Vagina (tissue), 2 donors: ENCODE results near the gene TMEM170A. TPM values are rescaled to one million over a fixed set of nuclear protein-coding genes. Genes with fewer than 3 reads are reported as not detected.

Experiments used
- DNase-seq, 2 donors: peaks; one replicate each; pipeline ENCODE4 v3.0.0-alpha.2; 2017; ENCODE audit errors: extremely low spot score in 2 of 2
- H3K27ac ChIP-seq: fragments of 200-600 bp; sonication (generic); one replicate; pipeline ENCODE4 v1.5.1; 2019
- H3K27me3 ChIP-seq: fragments of 200-600 bp; sonication (generic); one replicate; pipeline ENCODE4 v1.5.1; 2019
- H3K36me3 ChIP-seq, 2 donors: fragments of 200-600 bp; sonication (generic); one replicate each; pipeline ENCODE4 v1.5.1; 2017 to 2019
- H3K4me1 ChIP-seq: fragments of 200-600 bp; sonication (generic); one replicate; pipeline ENCODE4 v1.5.1; 2019
- H3K4me3 ChIP-seq, 2 donors: fragments of 200-600 bp; sonication (generic); 1 replicate in 1 of 2; 2 replicates in 1 of 2; pipeline ENCODE4 v1.5.1; 2016 to 2019
- H3K9me3 ChIP-seq: fragments of 200-600 bp; sonication (generic); one replicate; pipeline ENCODE4 v1.5.1; 2019
- POLR2A ChIP-seq, 2 donors: fragments of 450-650 bp; IDR thresholded peaks; one replicate each; pipeline ENCODE4 v1.6.1; 2017; ENCODE audit warnings: antibody characterized with exemption in 2 of 2, mild to moderate bottlenecking in 2 of 2, moderate library complexity in 2 of 2
- POLR2AphosphoS5 ChIP-seq, 2 donors: sonication (generic); formaldehyde crosslinking; IDR thresholded peaks; one replicate each; pipeline ENCODE4 v1.9.0; 2017; ENCODE audit warnings: antibody characterized with exemption in 2 of 2, mild to moderate bottlenecking in 2 of 2, low read depth in 1 of 2; ENCODE audit not compliant: insufficient read depth in 1 of 2
- intact Hi-C: fragments of 100-400 bp; cut with DNase I; formaldehyde crosslinking; loops from one replicate; pipeline ENCODE4 v1.15.1; 2023
- total RNA-seq: library from RNA; depleted of rRNA; stranded (reverse); fragments of >200 nt; gene quantifications from one replicate; pipeline ENCODE4 v1.2.3, GENCODE V29; 2016
- TF ChIP-seq, protein P1 (sequence below), 3 experiments: fragments of 450-650 bp in 2 of 3; fragments of 200-600 bp in 1 of 3; sonication (generic) in 1 of 3; IDR thresholded peaks; one replicate each; pipeline ENCODE4 v1.5.1; 2017 to 2019; ENCODE audit warnings: antibody characterized with exemption in 3 of 3, mild to moderate bottlenecking in 2 of 3, moderate library complexity in 2 of 3

Gene TMEM170A
- total RNA-seq, 1 donor from 2014 or later: 21.9 TPM

DNA sequence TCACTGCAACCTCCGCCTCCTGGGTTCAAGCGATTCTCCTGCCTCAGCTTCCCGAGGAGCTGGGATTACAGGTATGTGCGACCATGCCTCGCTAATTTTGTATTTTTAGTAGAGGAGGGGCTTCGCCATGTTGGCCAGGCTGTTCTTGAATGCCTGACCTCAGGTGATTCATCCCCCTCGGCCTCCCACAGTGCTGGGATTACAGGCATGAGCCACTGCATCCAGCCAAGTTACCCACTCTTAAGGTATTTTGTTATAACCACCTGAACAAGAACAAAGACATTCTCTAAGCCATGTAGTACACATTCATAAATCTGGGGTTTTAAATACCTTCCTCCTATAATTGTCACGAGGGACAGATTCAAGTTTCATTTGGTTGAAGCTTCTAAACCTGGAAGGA lies 12.3 kb upstream of the TMEM170A start:
- no peaks in the 10 kb centered on the region for H3K27me3 ChIP-seq
- H3K4me1 ChIP-seq: no peaks in the 10 kb centered on the region
- H3K27ac ChIP-seq: no peak overlapping the region
- no peaks in the 10 kb centered on the region for H3K36me3 ChIP-seq
- no peak for DNase-seq
- no peaks in the 10 kb centered on the region for H3K9me3 ChIP-seq
- H3K4me3 ChIP-seq: no peak overlapping the region
- intact Hi-C loops: loop anchor here (10.0 kb wide), 1 partner anchor 288 kb away; no protein-coding TSS in a partner anchor
- TF ChIP-seq POLR2AphosphoS5 (IDR thresholded peaks at IDR 0.05; ENCODE audit: insufficient read depth in 1 of 2, low read depth in 1 of 2) (no peak), POLR2A (IDR thresholded peaks at IDR 0.05) (no peak)
- TF ChIP-seq, protein P1, sequence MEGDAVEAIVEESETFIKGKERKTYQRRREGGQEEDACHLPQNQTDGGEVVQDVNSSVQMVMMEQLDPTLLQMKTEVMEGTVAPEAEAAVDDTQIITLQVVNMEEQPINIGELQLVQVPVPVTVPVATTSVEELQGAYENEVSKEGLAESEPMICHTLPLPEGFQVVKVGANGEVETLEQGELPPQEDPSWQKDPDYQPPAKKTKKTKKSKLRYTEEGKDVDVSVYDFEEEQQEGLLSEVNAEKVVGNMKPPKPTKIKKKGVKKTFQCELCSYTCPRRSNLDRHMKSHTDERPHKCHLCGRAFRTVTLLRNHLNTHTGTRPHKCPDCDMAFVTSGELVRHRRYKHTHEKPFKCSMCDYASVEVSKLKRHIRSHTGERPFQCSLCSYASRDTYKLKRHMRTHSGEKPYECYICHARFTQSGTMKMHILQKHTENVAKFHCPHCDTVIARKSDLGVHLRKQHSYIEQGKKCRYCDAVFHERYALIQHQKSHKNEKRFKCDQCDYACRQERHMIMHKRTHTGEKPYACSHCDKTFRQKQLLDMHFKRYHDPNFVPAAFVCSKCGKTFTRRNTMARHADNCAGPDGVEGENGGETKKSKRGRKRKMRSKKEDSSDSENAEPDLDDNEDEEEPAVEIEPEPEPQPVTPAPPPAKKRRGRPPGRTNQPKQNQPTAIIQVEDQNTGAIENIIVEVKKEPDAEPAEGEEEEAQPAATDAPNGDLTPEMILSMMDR (IDR thresholded peaks at IDR 0.05): no peak

DNA sequence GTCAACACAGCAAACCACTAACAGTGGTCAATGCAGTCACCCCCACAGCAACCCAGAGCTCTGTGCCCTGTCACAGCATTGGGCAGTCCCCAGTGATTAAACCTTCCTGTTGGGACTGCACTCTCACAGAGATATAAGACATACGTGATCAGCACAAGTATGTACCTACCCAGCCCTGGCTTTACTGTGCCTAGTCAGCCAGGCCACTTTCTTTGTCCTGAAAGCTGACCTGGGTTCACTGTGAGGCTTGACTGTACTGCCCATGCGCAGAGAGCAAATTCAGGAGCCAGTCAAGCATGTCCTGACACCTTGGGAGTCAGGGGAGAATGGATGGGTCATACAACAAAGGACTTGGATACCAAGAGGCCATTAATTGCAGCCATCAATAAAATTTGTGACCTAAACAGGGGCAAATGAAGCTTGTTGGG lies 10.9 kb upstream of the TMEM170A start:
- H3K9me3 ChIP-seq: no peaks in the 10 kb centered on the region
- no peak for DNase-seq
- H3K4me1 ChIP-seq: no peaks in the 10 kb centered on the region
- intact Hi-C loops: loop anchor here (10.0 kb wide), 1 partner anchor 289 kb away; no protein-coding TSS in a partner anchor
- H3K36me3 ChIP-seq: no peaks in the 10 kb centered on the region
- TF ChIP-seq POLR2AphosphoS5 (IDR thresholded peaks at IDR 0.05; ENCODE audit: insufficient read depth in 1 of 2, low read depth in 1 of 2): no peak
- TF ChIP-seq, protein P1 (IDR thresholded peaks at IDR 0.05): no peak
- no peak for TF ChIP-seq POLR2A (IDR thresholded peaks at IDR 0.05)
- H3K4me3 ChIP-seq: no peak overlapping the region
- no peaks in the 10 kb centered on the region for H3K27me3 ChIP-seq
- H3K27ac ChIP-seq: no peak overlapping the region

DNA sequence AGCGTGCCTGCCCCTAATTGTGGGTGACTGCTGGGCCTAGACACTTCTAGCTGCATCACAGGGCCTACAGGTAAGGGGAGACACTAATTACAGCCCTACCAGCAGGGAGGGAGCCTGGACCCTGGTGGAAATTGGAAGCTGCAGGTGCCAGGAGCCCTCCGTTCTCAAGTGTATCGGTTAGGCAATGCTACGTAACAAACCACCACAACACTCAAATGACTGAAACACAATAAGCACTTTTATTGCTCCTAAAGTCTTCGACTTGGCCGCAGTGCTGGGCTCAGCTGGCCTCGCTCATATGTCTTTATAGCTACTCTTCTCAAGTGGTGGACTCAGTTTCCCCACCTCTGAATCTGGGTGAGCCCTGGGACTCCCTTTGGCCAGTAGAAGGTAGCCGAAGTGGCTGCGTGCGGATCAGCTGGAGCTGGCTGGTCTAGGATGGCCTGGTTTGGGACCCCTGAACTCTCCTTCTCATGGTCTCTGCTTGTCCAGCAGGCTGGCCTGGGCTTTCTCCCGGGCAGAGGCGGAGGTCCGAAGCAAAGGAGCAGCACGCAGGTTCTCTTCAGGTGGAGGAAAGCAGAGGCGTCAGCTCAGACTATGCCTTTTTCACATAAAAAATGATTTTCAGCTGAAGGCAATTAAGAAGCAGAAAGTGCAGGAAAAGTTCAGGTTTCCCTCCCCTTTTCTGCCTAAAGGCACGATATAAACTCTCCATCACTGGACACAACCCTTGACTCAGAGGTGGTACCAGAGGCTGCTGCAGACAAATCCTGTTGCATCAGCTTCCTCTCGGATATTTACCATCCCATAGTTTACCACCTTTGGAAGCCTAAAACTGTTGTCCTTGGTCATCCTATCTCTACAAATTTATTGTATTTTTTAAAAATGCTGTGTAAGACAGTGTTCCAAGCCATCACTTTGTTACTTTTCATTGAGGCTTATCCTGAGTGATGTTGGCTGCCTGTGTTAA lies 8.7 kb upstream of the TMEM170A start:
- Histone ChIP-seq H3K36me3 (no peaks in the 10 kb centered on the region), H3K27ac (no peak overlapping the region), H3K4me3 (no peak overlapping the region), H3K4me1 (no peaks in the 10 kb centered on the region), H3K9me3 (no peaks in the 10 kb centered on the region), H3K27me3 (no peaks in the 10 kb centered on the region)
- no peak for DNase-seq
- TF ChIP-seq POLR2A (IDR thresholded peaks at IDR 0.05): no peak
- TF ChIP-seq, protein P1 (IDR thresholded peaks at IDR 0.05): no peak
- no peak for TF ChIP-seq POLR2AphosphoS5 (IDR thresholded peaks at IDR 0.05; ENCODE audit: insufficient read depth in 1 of 2, low read depth in 1 of 2)
- intact Hi-C loops: loop anchor here (10.0 kb wide), 1 partner anchor 292 kb away; no protein-coding TSS in a partner anchor

DNA sequence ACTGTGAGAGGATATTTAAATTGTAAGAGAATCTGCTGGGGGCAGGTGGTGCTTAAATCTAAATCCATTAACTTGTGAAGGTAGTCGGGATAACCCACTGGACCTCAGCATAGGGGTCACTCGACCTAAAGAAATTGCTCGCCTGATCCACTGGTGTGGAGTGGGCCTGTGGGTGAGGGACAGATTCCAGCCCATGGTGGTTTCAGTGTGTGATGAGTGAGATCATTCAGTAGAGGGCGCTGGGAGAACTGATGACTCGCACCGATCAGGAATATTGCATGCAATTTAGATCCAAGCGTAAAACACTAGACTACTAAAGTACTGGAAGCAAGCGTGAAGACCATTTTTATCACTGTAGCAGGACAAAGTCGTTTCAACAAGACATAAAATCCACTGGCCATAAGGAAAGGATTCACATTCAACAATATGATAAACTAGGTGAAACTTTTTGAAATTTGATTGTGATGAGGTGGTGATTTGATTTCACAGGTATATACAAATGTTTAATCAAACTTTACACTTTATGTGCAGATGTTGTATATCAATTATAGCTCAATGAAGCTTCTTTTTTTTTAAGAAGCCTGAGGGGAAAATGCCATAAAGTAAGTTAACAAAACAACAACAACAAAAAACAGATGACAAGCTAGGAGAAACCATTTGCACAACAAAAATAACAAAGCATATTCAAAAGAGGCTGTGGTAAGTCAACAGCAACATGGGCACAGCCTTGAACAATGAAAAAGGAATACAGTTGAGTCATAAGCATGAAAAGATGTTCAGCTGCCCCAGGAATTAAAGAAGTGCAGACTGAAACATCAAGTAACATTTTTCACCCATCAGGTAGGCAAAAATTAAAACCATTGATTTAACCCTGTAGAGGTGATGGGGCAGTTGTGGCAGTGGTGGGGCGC lies 7.5 kb upstream of the TMEM170A start:
- H3K4me1 ChIP-seq: no peaks in the 10 kb centered on the region
- H3K9me3 ChIP-seq: no peaks in the 10 kb centered on the region
- no peak overlapping the region for H3K27ac ChIP-seq
- H3K36me3 ChIP-seq: no peaks in the 10 kb centered on the region
- intact Hi-C loops: loop anchor here (10.0 kb wide), 1 partner anchor 293 kb away; no protein-coding TSS in a partner anchor
- DNase-seq: no peak
- TF ChIP-seq POLR2AphosphoS5 (IDR thresholded peaks at IDR 0.05; ENCODE audit: insufficient read depth in 1 of 2, low read depth in 1 of 2) (no peak), POLR2A (IDR thresholded peaks at IDR 0.05) (no peak)
- TF ChIP-seq, protein P1 (IDR thresholded peaks at IDR 0.05): peak; percentile 37 to 80 (median 65)
- no peak overlapping the region for H3K4me3 ChIP-seq
- H3K27me3 ChIP-seq: no peaks in the 10 kb centered on the region
